Measurements from ENCODE around the gene KIAA1328.

KIAA1328 gene

DNA sequence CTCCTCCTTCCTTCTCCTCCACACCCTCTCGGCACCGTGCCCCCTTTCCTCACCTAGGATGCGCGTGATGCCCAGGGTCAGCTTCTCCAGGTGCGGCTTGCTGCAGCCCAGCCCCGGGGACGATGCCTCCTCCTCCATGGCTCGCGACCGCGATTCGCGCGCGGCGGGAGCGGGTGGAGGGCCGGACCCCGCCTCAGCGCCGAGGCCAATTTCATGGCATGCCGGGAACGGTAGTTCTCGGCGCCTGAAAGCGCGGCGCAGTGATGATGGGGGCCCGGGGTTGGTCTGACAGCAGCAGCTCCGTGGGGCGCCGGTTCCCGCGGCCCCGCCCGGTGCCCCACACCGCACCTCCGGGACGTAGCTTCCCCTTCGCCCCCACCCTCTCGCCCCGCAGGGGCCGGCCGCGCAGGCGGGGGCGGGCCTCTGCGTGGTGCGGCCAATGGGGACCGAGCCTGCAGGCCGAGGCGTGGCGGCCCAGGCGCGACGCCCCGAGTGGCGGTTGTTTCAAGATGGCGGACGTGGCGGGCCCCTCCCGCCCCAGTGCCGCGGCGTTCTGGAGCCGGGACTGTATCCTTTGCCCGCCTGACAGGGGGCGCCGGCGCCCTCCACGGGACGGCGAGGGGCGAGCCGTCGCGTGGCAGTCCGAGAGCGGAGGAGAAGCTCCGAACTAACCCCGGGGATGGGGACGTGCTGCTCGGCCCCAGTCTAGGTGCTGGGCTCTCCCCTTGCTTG is at the start of gene KIAA1328, which contains the start of gene TPGS2:
TSS of gene KIAA1328 (plus strand) at position 498 of the 732 bp plus-strand sequence. CDS start at position 510, 12 bp downstream.
TSS of gene TPGS2 (minus strand) at position 373 of the 732 bp plus-strand sequence. CDS start at position 138, 235 bp downstream.
- peaks cover 7 to 9% of the 10 kb centered on the region in 2 donors for H3K4me1 ChIP-seq (ENCODE audit: control insufficient read depth in 2 of 2, insufficient read depth in 2 of 2, low read length in 2 of 2)
- no peaks in the 10 kb centered on the region for H3K27me3 ChIP-seq (ENCODE audit: control insufficient read depth in 2 of 2, insufficient read depth in 2 of 2, low read length in 2 of 2)
- no peaks in the 10 kb centered on the region for H3K36me3 ChIP-seq (ENCODE audit: control insufficient read depth in 2 of 2, insufficient read depth in 2 of 2, low read length in 2 of 2)
- peak within 1 kb of the TSS; percentile 92 to 97 for H3K4me3 ChIP-seq (ENCODE audit: low read length in 2 of 2)
- peak within 1 kb of the TSS; percentile 85 to 88 for H3K9ac ChIP-seq (ENCODE audit: low read depth in 1 of 2, low read length in 2 of 2)
- no peaks in the 10 kb centered on the region for H3K9me3 ChIP-seq (ENCODE audit: control insufficient read depth in 2 of 2, low read length in 2 of 2)
- H3K27ac ChIP-seq (ENCODE audit: low read depth in 2 of 2, low read length in 2 of 2) = peak within 1 kb of the TSS; percentile 82 to 86

DNA sequence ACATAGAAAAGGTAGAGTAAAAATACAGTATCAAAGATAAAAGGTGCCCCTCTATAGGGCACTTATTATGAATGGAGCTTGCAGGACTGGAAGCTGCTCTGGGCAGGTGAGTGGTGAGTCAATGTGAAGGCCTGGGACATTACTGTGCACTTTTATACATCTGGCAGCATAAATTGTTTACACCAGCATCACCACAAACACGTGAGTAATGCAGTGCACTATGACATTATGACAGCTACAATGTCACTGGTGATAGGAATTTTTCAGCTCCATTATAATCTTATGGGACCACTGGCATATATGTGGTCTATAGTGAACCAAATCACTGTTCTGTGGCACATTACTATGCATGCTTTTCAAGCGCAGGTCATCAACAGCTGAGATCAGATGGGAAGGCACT is 48.2 kb upstream of the KIAA1328 start:
- no peak overlapping the region for H3K9ac ChIP-seq (ENCODE audit: low read depth in 1 of 2, low read length in 2 of 2)
- no peaks in the 10 kb centered on the region for H3K4me1 ChIP-seq (ENCODE audit: control insufficient read depth in 2 of 2, insufficient read depth in 2 of 2, low read length in 2 of 2)
- no peaks in the 10 kb centered on the region for H3K27me3 ChIP-seq (ENCODE audit: control insufficient read depth in 2 of 2, insufficient read depth in 2 of 2, low read length in 2 of 2)
- H3K36me3 ChIP-seq (ENCODE audit: control insufficient read depth in 2 of 2, insufficient read depth in 2 of 2, low read length in 2 of 2) = peaks cover 2 to 7% of the 10 kb centered on the region in 2 donors
- no peak overlapping the region for H3K4me3 ChIP-seq (ENCODE audit: low read length in 2 of 2)
- no peaks in the 10 kb centered on the region for H3K9me3 ChIP-seq (ENCODE audit: control insufficient read depth in 2 of 2, low read length in 2 of 2)
- no peak overlapping the region for H3K27ac ChIP-seq (ENCODE audit: low read depth in 2 of 2, low read length in 2 of 2)

- Histone ChIP-seq H3K27ac (ENCODE audit: low read depth in 2 of 2, low read length in 2 of 2) (no peak overlapping the region), H3K27me3 (ENCODE audit: control insufficient read depth in 2 of 2, insufficient read depth in 2 of 2, low read length in 2 of 2) (no peaks in the 10 kb centered on the region), H3K4me3 (ENCODE audit: low read length in 2 of 2) (no peak overlapping the region), H3K9ac (ENCODE audit: low read depth in 1 of 2, low read length in 2 of 2) (no peak overlapping the region), H3K36me3 (ENCODE audit: control insufficient read depth in 2 of 2, insufficient read depth in 2 of 2, low read length in 2 of 2) (peaks cover 2 to 7% of the 10 kb centered on the region in 2 donors), H3K4me1 (ENCODE audit: control insufficient read depth in 2 of 2, insufficient read depth in 2 of 2, low read length in 2 of 2) (no peaks in the 10 kb centered on the region), H3K9me3 (ENCODE audit: control insufficient read depth in 2 of 2, low read length in 2 of 2) (no peaks in the 10 kb centered on the region)
Measured at GRCh38 chr18:36782710-36783109, 46.2 kb upstream of the KIAA1328 start.

- H3K4me3 ChIP-seq (ENCODE audit: low read length in 2 of 2) = no peak overlapping the region
- H3K4me1 ChIP-seq (ENCODE audit: control insufficient read depth in 2 of 2, insufficient read depth in 2 of 2, low read length in 2 of 2) = no peaks in the 10 kb centered on the region
- no peak overlapping the region for H3K9ac ChIP-seq (ENCODE audit: low read depth in 1 of 2, low read length in 2 of 2)
- H3K36me3 ChIP-seq (ENCODE audit: control insufficient read depth in 2 of 2, insufficient read depth in 2 of 2, low read length in 2 of 2) = peaks cover 2 to 7% of the 10 kb centered on the region in 2 donors
- H3K9me3 ChIP-seq (ENCODE audit: control insufficient read depth in 2 of 2, low read length in 2 of 2) = no peaks in the 10 kb centered on the region
- no peaks in the 10 kb centered on the region for H3K27me3 ChIP-seq (ENCODE audit: control insufficient read depth in 2 of 2, insufficient read depth in 2 of 2, low read length in 2 of 2)
- H3K27ac ChIP-seq (ENCODE audit: low read depth in 2 of 2, low read length in 2 of 2) = no peak overlapping the region
Measured at GRCh38 chr18:36783792-36784191, 45.1 kb upstream of the KIAA1328 start.

DNA sequence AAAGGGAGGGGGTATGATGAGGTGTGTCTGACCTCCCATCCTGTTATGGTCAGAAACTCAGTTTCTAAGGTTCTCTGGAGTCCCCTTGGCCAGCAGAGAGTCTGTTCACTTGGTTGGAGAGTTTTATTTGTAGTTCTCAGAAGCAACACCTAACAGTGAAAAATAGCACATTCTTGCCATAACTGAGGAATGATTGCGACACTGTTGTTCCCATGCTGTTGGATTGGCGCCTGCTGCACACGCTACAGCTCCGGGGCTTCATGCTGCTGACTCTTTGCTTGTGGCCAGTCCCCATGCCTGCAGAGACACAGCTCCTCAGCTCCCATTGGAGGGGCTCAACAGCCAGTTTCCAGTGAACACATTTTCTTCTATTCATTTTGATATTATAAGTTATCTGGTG is 42.2 kb upstream of the KIAA1328 start:
- no peak overlapping the region for H3K4me3 ChIP-seq (ENCODE audit: low read length in 2 of 2)
- H3K4me1 ChIP-seq (ENCODE audit: control insufficient read depth in 2 of 2, insufficient read depth in 2 of 2, low read length in 2 of 2) = no peaks in the 10 kb centered on the region
- peaks cover 7 to 15% of the 10 kb centered on the region in 2 donors for H3K36me3 ChIP-seq (ENCODE audit: control insufficient read depth in 2 of 2, insufficient read depth in 2 of 2, low read length in 2 of 2)
- no peaks in the 10 kb centered on the region for H3K27me3 ChIP-seq (ENCODE audit: control insufficient read depth in 2 of 2, insufficient read depth in 2 of 2, low read length in 2 of 2)
- no peak overlapping the region for H3K9ac ChIP-seq (ENCODE audit: low read depth in 1 of 2, low read length in 2 of 2)
- H3K27ac ChIP-seq (ENCODE audit: low read depth in 2 of 2, low read length in 2 of 2) = no peak overlapping the region
- H3K9me3 ChIP-seq (ENCODE audit: control insufficient read depth in 2 of 2, low read length in 2 of 2) = no peaks in the 10 kb centered on the region

DNA sequence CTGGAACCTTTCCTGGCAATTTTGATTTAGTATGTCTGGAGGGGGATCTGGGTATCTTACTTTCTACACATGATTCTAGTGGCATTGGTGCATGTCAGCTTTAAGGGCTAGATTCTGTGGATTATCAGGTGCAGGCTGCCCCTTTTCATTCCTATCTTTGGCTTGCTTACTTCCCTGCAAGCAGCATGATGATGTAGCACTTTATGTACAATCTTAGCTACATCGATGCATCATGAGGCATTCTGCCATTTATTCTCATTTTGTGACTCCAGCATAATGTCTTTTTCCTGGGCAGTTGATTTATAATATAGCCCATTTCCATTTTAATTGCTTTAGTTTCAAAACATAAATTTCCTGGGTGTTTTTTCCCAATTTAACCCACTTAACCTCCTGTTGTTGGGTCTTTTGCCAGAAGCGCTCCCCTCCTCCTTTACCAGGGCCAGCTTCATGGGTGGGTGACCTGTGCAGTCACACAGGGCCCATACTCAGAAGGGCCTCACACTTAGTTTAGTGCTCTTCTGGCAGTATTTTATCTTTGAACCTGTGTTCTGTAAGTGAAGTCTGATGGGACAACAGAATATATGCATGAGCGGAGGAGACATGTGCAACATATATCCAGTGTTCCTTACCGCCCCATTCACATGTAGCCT is 36.2 kb upstream of the KIAA1328 start:
- Histone ChIP-seq H3K9me3 (ENCODE audit: control insufficient read depth in 2 of 2, low read length in 2 of 2) (no peaks in the 10 kb centered on the region), H3K36me3 (ENCODE audit: control insufficient read depth in 2 of 2, insufficient read depth in 2 of 2, low read length in 2 of 2) (peaks cover 24 to 38% of the 10 kb centered on the region in 2 donors), H3K9ac (ENCODE audit: low read depth in 1 of 2, low read length in 2 of 2) (no peak overlapping the region), H3K4me3 (ENCODE audit: low read length in 2 of 2) (no peak overlapping the region), H3K4me1 (ENCODE audit: control insufficient read depth in 2 of 2, insufficient read depth in 2 of 2, low read length in 2 of 2) (no peaks in the 10 kb centered on the region), H3K27me3 (ENCODE audit: control insufficient read depth in 2 of 2, insufficient read depth in 2 of 2, low read length in 2 of 2) (no peaks in the 10 kb centered on the region), H3K27ac (ENCODE audit: low read depth in 2 of 2, low read length in 2 of 2) (no peak overlapping the region)

DNA sequence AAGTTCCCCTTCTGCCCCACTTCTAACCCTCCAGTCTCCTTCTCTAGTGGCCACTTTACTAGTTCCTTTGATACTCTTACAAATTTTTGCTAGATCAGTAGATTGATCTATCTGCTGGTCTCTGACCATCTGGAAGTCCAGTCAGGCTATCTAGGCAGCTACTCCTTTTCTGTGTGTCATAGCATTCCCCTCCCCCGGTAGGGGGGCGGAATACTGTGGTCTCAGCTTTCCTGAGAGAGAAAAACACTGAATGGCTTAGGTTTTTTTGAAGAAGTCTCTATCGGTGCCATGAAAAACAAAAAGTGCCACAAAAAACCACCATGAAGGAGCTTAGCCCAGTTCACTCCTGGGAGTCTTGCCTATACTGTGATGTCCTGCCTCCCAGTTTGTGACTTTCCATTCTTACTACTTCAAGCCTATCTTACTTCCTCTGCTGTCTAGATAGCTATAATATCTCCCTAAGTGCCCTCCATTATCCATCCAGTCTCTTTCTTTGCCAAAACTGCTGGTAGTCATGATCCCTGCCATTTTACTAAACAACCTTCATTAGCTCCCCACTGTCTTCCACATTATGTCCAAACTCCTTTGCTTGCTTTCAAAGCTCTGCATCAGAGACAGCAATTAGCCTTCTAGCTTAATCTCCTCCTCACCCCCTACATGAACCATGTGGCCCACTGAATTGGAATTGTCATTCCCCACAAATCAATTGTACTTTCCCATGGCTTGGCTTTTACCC is 30.0 kb upstream of the KIAA1328 start:
- Histone ChIP-seq H3K4me1 (ENCODE audit: control insufficient read depth in 2 of 2, insufficient read depth in 2 of 2, low read length in 2 of 2) (no peaks in the 10 kb centered on the region), H3K9ac (ENCODE audit: low read depth in 1 of 2, low read length in 2 of 2) (no peak overlapping the region), H3K36me3 (ENCODE audit: control insufficient read depth in 2 of 2, insufficient read depth in 2 of 2, low read length in 2 of 2) (peaks cover 21 to 47% of the 10 kb centered on the region in 2 donors), H3K9me3 (ENCODE audit: control insufficient read depth in 2 of 2, low read length in 2 of 2) (no peaks in the 10 kb centered on the region), H3K27me3 (ENCODE audit: control insufficient read depth in 2 of 2, insufficient read depth in 2 of 2, low read length in 2 of 2) (no peaks in the 10 kb centered on the region), H3K4me3 (ENCODE audit: low read length in 2 of 2) (no peak overlapping the region), H3K27ac (ENCODE audit: low read depth in 2 of 2, low read length in 2 of 2) (no peak overlapping the region)

- Histone ChIP-seq H3K4me3 (ENCODE audit: low read length in 2 of 2) (no peak overlapping the region), H3K27ac (ENCODE audit: low read depth in 2 of 2, low read length in 2 of 2) (no peak overlapping the region), H3K9me3 (ENCODE audit: control insufficient read depth in 2 of 2, low read length in 2 of 2) (no peaks in the 10 kb centered on the region), H3K36me3 (ENCODE audit: control insufficient read depth in 2 of 2, insufficient read depth in 2 of 2, low read length in 2 of 2) (peaks cover 8 to 28% of the 10 kb centered on the region in 2 donors), H3K4me1 (ENCODE audit: control insufficient read depth in 2 of 2, insufficient read depth in 2 of 2, low read length in 2 of 2) (no peaks in the 10 kb centered on the region), H3K27me3 (ENCODE audit: control insufficient read depth in 2 of 2, insufficient read depth in 2 of 2, low read length in 2 of 2) (no peaks in the 10 kb centered on the region), H3K9ac (ENCODE audit: low read depth in 1 of 2, low read length in 2 of 2) (no peak overlapping the region)
Measured at GRCh38 chr18:36805105-36805504, 23.8 kb upstream of the KIAA1328 start.

DNA sequence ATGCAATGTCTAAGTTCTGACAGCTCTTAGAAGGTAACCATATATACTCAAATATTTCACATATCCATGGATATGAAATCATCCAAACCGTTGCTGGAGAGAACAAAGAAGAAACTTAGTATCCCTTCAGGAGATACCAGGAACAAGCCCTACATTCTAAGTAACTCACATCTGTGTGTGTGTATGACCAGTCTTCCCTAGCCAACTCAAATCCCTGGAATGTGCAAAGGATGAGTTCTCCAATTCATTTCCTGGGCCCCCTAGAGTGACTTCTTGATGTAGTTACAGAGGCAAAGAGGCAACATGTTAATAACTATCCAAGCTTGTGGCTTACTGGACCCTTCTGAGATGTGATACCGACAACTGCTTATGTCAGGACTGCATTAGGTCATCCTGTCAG is 20.2 kb upstream of the KIAA1328 start:
- Histone ChIP-seq H3K27me3 (ENCODE audit: control insufficient read depth in 2 of 2, insufficient read depth in 2 of 2, low read length in 2 of 2) (no peaks in the 10 kb centered on the region), H3K9ac (ENCODE audit: low read depth in 1 of 2, low read length in 2 of 2) (no peak overlapping the region), H3K4me1 (ENCODE audit: control insufficient read depth in 2 of 2, insufficient read depth in 2 of 2, low read length in 2 of 2) (no peaks in the 10 kb centered on the region), H3K9me3 (ENCODE audit: control insufficient read depth in 2 of 2, low read length in 2 of 2) (no peaks in the 10 kb centered on the region), H3K27ac (ENCODE audit: low read depth in 2 of 2, low read length in 2 of 2) (no peak overlapping the region), H3K36me3 (ENCODE audit: control insufficient read depth in 2 of 2, insufficient read depth in 2 of 2, low read length in 2 of 2) (peaks cover 2 to 30% of the 10 kb centered on the region in 2 donors), H3K4me3 (ENCODE audit: low read length in 2 of 2) (no peak overlapping the region)

Data from mucosa of rectum (tissue), 2 donors.